Osteocyte (in vitro differentiated cells): ENCODE results near the gene KITLG. TPM values are rescaled to one million over a fixed set of nuclear protein-coding genes. Genes with fewer than 3 reads are reported as not detected.

Experiments used
- DNase-seq: peaks from one replicate; pipeline ENCODE4 v3.0.0; 2021; ENCODE audit warnings: mixed read lengths; ENCODE audit not compliant: unreplicated experiment; ENCODE audit errors: extremely low spot score
- H3K27ac Mint-ChIP-seq: one replicate; pipeline ENCODE4 v1.8.0; 2021; ENCODE audit warnings: mild to moderate bottlenecking, mixed read lengths; ENCODE audit not compliant: unreplicated experiment
- H3K27me3 Mint-ChIP-seq: one replicate; pipeline ENCODE4 v1.8.0; 2021; ENCODE audit warnings: mixed read lengths; ENCODE audit not compliant: unreplicated experiment
- H3K36me3 Mint-ChIP-seq: one replicate; pipeline ENCODE4 v1.8.0; 2021; ENCODE audit warnings: mixed read lengths; ENCODE audit not compliant: unreplicated experiment
- H3K4me1 Mint-ChIP-seq: one replicate; pipeline ENCODE4 v1.8.0; 2021; ENCODE audit warnings: mixed read lengths; ENCODE audit not compliant: unreplicated experiment
- H3K4me3 Mint-ChIP-seq: one replicate; pipeline ENCODE4 v1.8.0; 2021; ENCODE audit warnings: mild to moderate bottlenecking, moderate library complexity, mixed read lengths; ENCODE audit not compliant: unreplicated experiment
- H3K9me3 Mint-ChIP-seq: one replicate; pipeline ENCODE4 v1.8.0; 2021; ENCODE audit warnings: mixed read lengths; ENCODE audit not compliant: unreplicated experiment
- CTCF ChIP-seq: fragments of 200-600 bp; sonication (generic); IDR thresholded peaks from 2 replicates; pipeline ENCODE4 v1.5.0; 2021; ENCODE audit warnings: antibody characterized with exemption, mild to moderate bottlenecking, moderate library complexity
- total RNA-seq: library from RNA; stranded (reverse); gene quantifications from 2 replicates; pipeline ENCODE4 v1.2.1, GENCODE V29; 2021

KITLG gene
- total RNA-seq, 1 donor from 2014 or later: 1.9 TPM

- peaks cover 11% of the 10 kb centered on the region for H3K4me1 Mint-ChIP-seq
- no peaks in the 10 kb centered on the region for H3K27me3 Mint-ChIP-seq
- no peak for TF ChIP-seq CTCF
- DNase-seq: no peak
- H3K36me3 Mint-ChIP-seq: no peaks in the 10 kb centered on the region
- no peak overlapping the region for H3K27ac Mint-ChIP-seq
- H3K4me3 Mint-ChIP-seq: no peak overlapping the region
- H3K9me3 Mint-ChIP-seq: no peaks in the 10 kb centered on the region
These were observed 83.8 kb downstream of the KITLG start for GRCh38 chr12:88496429-88496828.

- no peaks in the 10 kb centered on the region for H3K9me3 Mint-ChIP-seq
- no peak overlapping the region for H3K4me3 Mint-ChIP-seq
- H3K27me3 Mint-ChIP-seq: no peaks in the 10 kb centered on the region
- peaks cover 11% of the 10 kb centered on the region for H3K4me1 Mint-ChIP-seq
- TF ChIP-seq CTCF: no peak
- DNase-seq: no peak
- no peak overlapping the region for H3K27ac Mint-ChIP-seq
- H3K36me3 Mint-ChIP-seq: no peaks in the 10 kb centered on the region
These were observed 85.2 kb downstream of the KITLG start for GRCh38 chr12:88495031-88495430.

- Mint-ChIP-seq H3K36me3 (no peaks in the 10 kb centered on the region), H3K4me3 (no peak overlapping the region), H3K27ac (no peak overlapping the region), H3K4me1 (peaks cover 11% of the 10 kb centered on the region), H3K27me3 (no peaks in the 10 kb centered on the region), H3K9me3 (no peaks in the 10 kb centered on the region)
- DNase-seq: no peak
- TF ChIP-seq CTCF: no peak
These were observed 85.8 kb downstream of the KITLG start for GRCh38 chr12:88494520-88494919.

- no peaks in the 10 kb centered on the region for H3K27me3 Mint-ChIP-seq
- H3K4me1 Mint-ChIP-seq: peaks cover 11% of the 10 kb centered on the region
- H3K9me3 Mint-ChIP-seq: no peaks in the 10 kb centered on the region
- H3K36me3 Mint-ChIP-seq: no peaks in the 10 kb centered on the region
- H3K4me3 Mint-ChIP-seq: no peak overlapping the region
- no peak overlapping the region for H3K27ac Mint-ChIP-seq
- no peak for DNase-seq
- no peak for TF ChIP-seq CTCF
These were observed 86.6 kb downstream of the KITLG start for GRCh38 chr12:88493636-88494035.

GRCh38 chr12:88490425-88490824, 89.8 kb downstream of the KITLG start:
- Mint-ChIP-seq H3K4me3 (no peak overlapping the region), H3K36me3 (no peaks in the 10 kb centered on the region), H3K27ac (no peak overlapping the region), H3K9me3 (no peaks in the 10 kb centered on the region), H3K4me1 (peaks cover 7% of the 10 kb centered on the region), H3K27me3 (no peaks in the 10 kb centered on the region)
- no peak for DNase-seq
- no peak for TF ChIP-seq CTCF
